Skin of body (tissue), 2 donors: ENCODE measurements around the gene HOXC6. TPM values are rescaled to one million over a fixed set of nuclear protein-coding genes. Genes with fewer than 3 reads are reported as not detected.

Experiments
- small RNA-seq: library from RNA; depleted of rRNA; stranded (forward); fragments of <200 nt; gene quantifications from one replicate; pipeline ENCODE3, GENCODE V24; 2014; ENCODE audit warnings: low replicate concordance
- total RNA-seq: library from RNA; depleted of rRNA; stranded (reverse); fragments of >200 nt; gene quantifications from one replicate; pipeline ENCODE4 v1.2.3, GENCODE V29; 2014

HOXC6 gene
- total RNA-seq, 1 donor from 2014 or later = 6.0 TPM

Small RNA genes within 50 kb of the gene (small RNA-seq; reads per million reads assigned to genes)
- gene HOXC5 (not detected), gene MIR196A2 (65.1 reads per million, percentile 96 among the genes with 10 or more reads in this experiment), gene MIR615 (8.7 reads per million, percentile 92 among the genes with 10 or more reads in this experiment)

Other genes starting within 250 kb of the HOXC6 start
- 5.8 TPM for gene HOXC13, start 89.6 kb upstream of the HOXC6 start, total RNA-seq
- gene HOXC12, start 73.5 kb upstream of the HOXC6 start, total RNA-seq = 0.30 TPM
- gene HOXC11, start 55.3 kb upstream of the HOXC6 start, total RNA-seq = 2.4 TPM
- 0.79 TPM for gene HOTAIR, start 53.5 kb upstream of the HOXC6 start, total RNA-seq
- gene HOXC10, start 43.3 kb upstream of the HOXC6 start, total RNA-seq = 2.6 TPM
- gene HOXC9, start 28.3 kb upstream of the HOXC6 start, total RNA-seq = 4.0 TPM
- gene HOXC8, start 19.5 kb upstream of the HOXC6 start, total RNA-seq = 2.0 TPM
- gene HOXC5, start 4.6 kb downstream of the HOXC6 start, total RNA-seq = 1.4 TPM
- gene HOXC4, start 25.4 kb downstream of the HOXC6 start, total RNA-seq = 3.6 TPM
- gene SMUG1, start 160.5 kb downstream of the HOXC6 start, total RNA-seq = 20.9 TPM